Endothelial cell of umbilical vein (primary cell): Measurements from ENCODE around the gene XYLT1. TPM values are rescaled to one million over a fixed set of nuclear protein-coding genes. Genes with fewer than 3 reads are reported as not detected.

Source experiments
- BruUV-seq: library from RNA; stranded (reverse); fragments of 400-500 nt; replicated peaks from 2 replicates; lab custom pipeline; 2021; lab: Mats Ljungman, UMichigan
- CTCF ChIA-PET: fragments of 300-600, 350-600 bp; sonication (Branson Sonifier 250); formaldehyde crosslinking; loops from one replicate; lab custom pipeline; 2021; ENCODE audit warnings: antibody characterized with exemption, inconsistent platforms; lab: Charles Lee
- POLR2A ChIA-PET: fragments of 300-600, 350-600 bp; sonication (Branson Sonifier 250); formaldehyde crosslinking; loops from one replicate; lab custom pipeline; 2021; ENCODE audit warnings: antibody characterized with exemption, inconsistent platforms; lab: Charles Lee
- DNase-seq: peaks from one replicate; pipeline ENCODE4 v3.0.0-alpha.2; 2011; ENCODE audit warnings: low read depth, low spot score
- FAIRE-seq: peaks from 2 replicates; lab custom pipeline; 2011; peaks lifted over from hg19 to GRCh38; lab: Jason Lieb, UNC
- H2AFZ ChIP-seq: 2 replicates; pipeline ENCODE4 v1.6.0; 2012; ENCODE audit warnings: low read depth, low read length, control low read depth, inconsistent platforms
- H3K27ac ChIP-seq: 2 replicates; pipeline ENCODE4 v1.5.1; 2011; ENCODE audit warnings: low read depth, mild to moderate bottlenecking, control low read depth, low read length, moderate library complexity; ENCODE audit not compliant: insufficient read depth
- H3K27me3 ChIP-seq, 2 experiments: 2 replicates each; pipeline versions ENCODE4 v1.6.0 to v1.6.1; 2011; ENCODE audit warnings: low read length in 2 of 2, mixed read lengths in 1 of 2; ENCODE audit not compliant: control insufficient read depth in 2 of 2, insufficient read depth in 2 of 2
- H3K36me3 ChIP-seq, 2 experiments: 2 replicates in 1 of 2; 3 replicates in 1 of 2; pipeline ENCODE4 v1.5.1; 2011; ENCODE audit warnings: low read length in 2 of 2, mild to moderate bottlenecking in 1 of 2, moderate library complexity in 1 of 2; ENCODE audit not compliant: control insufficient read depth in 2 of 2, insufficient read depth in 2 of 2; ENCODE audit errors: extremely low read depth in 1 of 2
- H3K4me1 ChIP-seq: 3 replicates; pipeline ENCODE4 v1.5.1; 2011; ENCODE audit warnings: mild to moderate bottlenecking, low read length; ENCODE audit not compliant: control insufficient read depth, insufficient read depth; ENCODE audit errors: extremely low read depth
- H3K4me2 ChIP-seq: 2 replicates; pipeline ENCODE4 v1.6.1; 2011; ENCODE audit warnings: low read length, control low read depth, mixed read lengths; ENCODE audit not compliant: insufficient read depth
- H3K4me3 ChIP-seq, 3 experiments: fragments of 200-600 bp in 1 of 3; sonication (generic), shearing (Covaris generic) in 1 of 3; replicated peaks in 1 of 3; 2 replicates each; pipeline ENCODE4 v1.5.1; 2011 to 2016; ENCODE audit warnings: control low read depth in 3 of 3, low read length in 3 of 3, mild to moderate bottlenecking in 2 of 3, inconsistent platforms in 1 of 3, low read depth in 1 of 3, moderate library complexity in 1 of 3; ENCODE audit not compliant: insufficient read depth in 1 of 3
- H3K79me2 ChIP-seq: 2 replicates; pipeline ENCODE4 v1.6.0; 2012; ENCODE audit warnings: low read length, inconsistent platforms; ENCODE audit not compliant: control insufficient read depth, insufficient read depth
- H3K9ac ChIP-seq: replicated peaks from 2 replicates; pipeline ENCODE3; 2011; ENCODE audit warnings: low read length, control low read depth; ENCODE audit not compliant: insufficient read depth; ENCODE audit errors: extremely low read depth
- H3K9me1 ChIP-seq: replicated peaks from 3 replicates; pipeline ENCODE4 v1.6.0; 2011; ENCODE audit warnings: mild to moderate bottlenecking, low read length; ENCODE audit not compliant: control insufficient read depth, insufficient read depth; ENCODE audit errors: extremely low read depth
- H3K9me3 ChIP-seq: replicated peaks from 2 replicates; pipeline ENCODE4 v1.5.1; 2012; ENCODE audit warnings: low read length, inconsistent platforms; ENCODE audit not compliant: control insufficient read depth, insufficient read depth
- H4K20me1 ChIP-seq: replicated peaks from 2 replicates; pipeline ENCODE3; 2011; ENCODE audit warnings: mild to moderate bottlenecking, low read length; ENCODE audit not compliant: control insufficient read depth, insufficient read depth; ENCODE audit errors: extremely low read depth
- EZH2 ChIP-seq: IDR thresholded peaks from 2 replicates; pipeline ENCODE4 v1.6.1; 2012; ENCODE audit warnings: borderline replicate concordance, low read depth, mild to moderate bottlenecking, moderate library complexity, low read length, inconsistent platforms; ENCODE audit not compliant: severe bottlenecking
- FOS ChIP-seq: IDR thresholded peaks from 2 replicates; pipeline ENCODE4 v1.6.1; 2011; ENCODE audit warnings: mild to moderate bottlenecking, low read length, moderate library complexity, borderline replicate concordance; ENCODE audit not compliant: insufficient read depth
- GATA2 ChIP-seq: IDR thresholded peaks from 2 replicates; pipeline ENCODE4 v1.7.0; 2011; ENCODE audit warnings: low read depth, mild to moderate bottlenecking, moderate library complexity, mixed read lengths, low read length; ENCODE audit not compliant: insufficient read length, insufficient read depth
- JUN ChIP-seq: IDR thresholded peaks from 2 replicates; pipeline ENCODE4 v1.6.1; 2011; ENCODE audit warnings: borderline replicate concordance, low read depth; ENCODE audit not compliant: insufficient read length, insufficient read depth
- MYC ChIP-seq: IDR thresholded peaks from one replicate; pipeline ENCODE4 v1.6.1; 2011; ENCODE audit warnings: mild to moderate bottlenecking, low read depth, low read length
- POLR2A ChIP-seq: IDR thresholded peaks from 2 replicates; pipeline ENCODE4 v1.6.1; 2012; ENCODE audit warnings: low read depth, mild to moderate bottlenecking, control low read depth, low read length
- POLR2AphosphoS5 ChIP-seq: IDR thresholded peaks from 2 replicates; pipeline ENCODE4 v1.6.1; 2012; ENCODE audit warnings: low read depth, mild to moderate bottlenecking, control low read depth, low read length, moderate library complexity; ENCODE audit not compliant: insufficient read depth
- dilution Hi-C: fragments of 300-500 bp; cut with MboI; formaldehyde crosslinking; loops from one replicate; pipeline ENCODE4 v1.15.0; 2019; ENCODE audit warnings: low sequenced_read_pairs; ENCODE audit not compliant: extremely low pct_ligation_motif_present
- intact Hi-C: fragments of 100-400 bp; cut with micrococcal nuclease; formaldehyde crosslinking; loops from one replicate; pipeline ENCODE4 v1.10.0; 2022
- polyA plus RNA-seq, 4 experiments: library from polyadenylated mRNA; depleted of rRNA in 3 of 4; stranded (reverse) in 3 of 4; unstranded in 1 of 4; fragments of >200 nt; gene quantifications; 2 replicates each; pipeline versions ENCODE4 v1.2.1 to v1.2.3, GENCODE V29; 2011 to 2012; ENCODE audit warnings: missing spikeins in 1 of 4
- total RNA-seq: library from RNA; stranded (reverse); gene quantifications from 2 replicates; pipeline ENCODE4 v1.2.3, GENCODE V29; 2021
- TF ChIP-seq, protein P1 (sequence below): IDR thresholded peaks from 2 replicates; pipeline ENCODE4 v1.6.1; 2011; ENCODE audit not compliant: insufficient read depth, insufficient read length
- TF ChIP-seq, protein P2 (sequence below), 2 donors: IDR thresholded peaks; 1 replicate in 1 of 2; 2 replicates in 1 of 2; pipeline ENCODE4 v1.5.1; 2011; ENCODE audit warnings: low read length in 2 of 2, mild to moderate bottlenecking in 2 of 2, moderate library complexity in 2 of 2, control low read depth in 1 of 2, inconsistent platforms in 1 of 2, low read depth in 1 of 2; ENCODE audit not compliant: insufficient read depth in 1 of 2; ENCODE audit errors: extremely low read depth in 1 of 2

XYLT1 gene
- total and polyA plus RNA-seq, 2 donors (not counting 3 experiments of a cell fraction or from before 2014, with no cell fraction given): 0.63 to 2.9 TPM

DNA sequence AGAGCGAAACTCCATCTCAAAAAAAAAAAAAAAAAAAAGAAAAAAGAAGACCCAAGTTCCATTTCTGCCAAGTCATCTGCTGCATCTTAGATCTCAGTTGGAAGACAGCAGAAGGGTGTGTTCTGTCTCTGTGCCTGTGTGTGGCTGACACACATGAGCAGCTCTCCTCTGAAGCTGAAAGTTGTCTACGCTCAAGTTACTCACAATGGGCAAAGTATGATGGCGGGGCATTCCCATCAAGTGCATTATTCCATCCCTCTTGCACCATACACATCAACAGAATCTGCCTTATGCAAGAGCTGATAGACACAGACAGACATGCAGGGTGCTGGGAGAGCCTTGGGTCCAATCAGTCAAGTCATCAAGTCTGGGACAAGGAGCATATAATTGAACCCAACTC, 402.2 kb downstream of the XYLT1 start:
- Histone ChIP-seq H3K4me2 (no peak overlapping the region), H3K9ac (no peak overlapping the region), H3K27me3 (no peaks in the 10 kb centered on the region), H3K4me3 (no peak overlapping the region), H3K36me3 (no peaks in the 10 kb centered on the region), H4K20me1 (no peaks in the 10 kb centered on the region), H3K27ac (no peak overlapping the region), H3K79me2 (no peaks in the 10 kb centered on the region), H2AFZ (no peak overlapping the region), H3K4me1 (no peaks in the 10 kb centered on the region), H3K9me3 (peaks cover 3% of the 10 kb centered on the region), H3K9me1 (no peaks in the 10 kb centered on the region)
- no TSS peak for BruUV-seq
- FAIRE-seq: no peak
- ChIA-PET POLR2A (no interaction called here), CTCF (no interaction called here)
- no peak for TF ChIP-seq MYC
- TF ChIP-seq GATA2: no peak
- no peak for TF ChIP-seq FOS
- TF ChIP-seq, protein P1, sequence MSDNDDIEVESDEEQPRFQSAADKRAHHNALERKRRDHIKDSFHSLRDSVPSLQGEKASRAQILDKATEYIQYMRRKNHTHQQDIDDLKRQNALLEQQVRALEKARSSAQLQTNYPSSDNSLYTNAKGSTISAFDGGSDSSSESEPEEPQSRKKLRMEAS: no peak
- TF ChIP-seq JUN: no peak
- no peak for TF ChIP-seq EZH2
- TF ChIP-seq POLR2A: no peak
- no peak for TF ChIP-seq POLR2AphosphoS5
- TF ChIP-seq, protein P2, sequence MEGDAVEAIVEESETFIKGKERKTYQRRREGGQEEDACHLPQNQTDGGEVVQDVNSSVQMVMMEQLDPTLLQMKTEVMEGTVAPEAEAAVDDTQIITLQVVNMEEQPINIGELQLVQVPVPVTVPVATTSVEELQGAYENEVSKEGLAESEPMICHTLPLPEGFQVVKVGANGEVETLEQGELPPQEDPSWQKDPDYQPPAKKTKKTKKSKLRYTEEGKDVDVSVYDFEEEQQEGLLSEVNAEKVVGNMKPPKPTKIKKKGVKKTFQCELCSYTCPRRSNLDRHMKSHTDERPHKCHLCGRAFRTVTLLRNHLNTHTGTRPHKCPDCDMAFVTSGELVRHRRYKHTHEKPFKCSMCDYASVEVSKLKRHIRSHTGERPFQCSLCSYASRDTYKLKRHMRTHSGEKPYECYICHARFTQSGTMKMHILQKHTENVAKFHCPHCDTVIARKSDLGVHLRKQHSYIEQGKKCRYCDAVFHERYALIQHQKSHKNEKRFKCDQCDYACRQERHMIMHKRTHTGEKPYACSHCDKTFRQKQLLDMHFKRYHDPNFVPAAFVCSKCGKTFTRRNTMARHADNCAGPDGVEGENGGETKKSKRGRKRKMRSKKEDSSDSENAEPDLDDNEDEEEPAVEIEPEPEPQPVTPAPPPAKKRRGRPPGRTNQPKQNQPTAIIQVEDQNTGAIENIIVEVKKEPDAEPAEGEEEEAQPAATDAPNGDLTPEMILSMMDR (IDR thresholded peaks at IDR 0.05; ENCODE audit: extremely low read depth in 1 of 2, insufficient read depth in 1 of 2, low read depth in 1 of 2, low read length in 2 of 2): no peak
- dilution Hi-C loops: no loop called here
- no peak for DNase-seq
- intact Hi-C loops: no loop called here
